Subcutaneous abdominal adipose tissue (tissue), 5 donors: ENCODE data around the gene RHO.

Source experiments
- H3K27ac ChIP-seq: one replicate; pipeline ENCODE4 v1.7.0; 2013; ENCODE audit warnings: low read depth, mild to moderate bottlenecking, inconsistent platforms, low read length, moderate library complexity
- H3K27me3 ChIP-seq, 5 donors: one replicate each; pipeline ENCODE4 v1.7.0; 2013; ENCODE audit warnings: low read length in 5 of 5, inconsistent platforms in 1 of 5; ENCODE audit not compliant: control insufficient read depth in 5 of 5, insufficient read depth in 4 of 5
- H3K36me3 ChIP-seq, 5 donors: one replicate each; pipeline ENCODE4 v1.7.0; 2013; ENCODE audit warnings: low read length in 5 of 5; ENCODE audit not compliant: control insufficient read depth in 5 of 5, insufficient read depth in 5 of 5
- H3K4me1 ChIP-seq, 5 donors: one replicate each; pipeline ENCODE4 v1.7.0; 2013; ENCODE audit warnings: low read length in 5 of 5, mild to moderate bottlenecking in 3 of 5, moderate library complexity in 1 of 5; ENCODE audit not compliant: control insufficient read depth in 5 of 5, insufficient read depth in 5 of 5
- H3K4me3 ChIP-seq, 5 donors: one replicate each; pipeline ENCODE4 v1.7.0; 2013; ENCODE audit warnings: low read length in 5 of 5, low read depth in 1 of 5
- H3K9ac ChIP-seq, 5 donors: one replicate each; pipeline ENCODE4 v1.7.0; 2013; ENCODE audit warnings: low read length in 5 of 5, mild to moderate bottlenecking in 4 of 5, moderate library complexity in 3 of 5
- H3K9me3 ChIP-seq, 5 donors: one replicate each; pipeline ENCODE4 v1.7.0; 2013; ENCODE audit warnings: low read length in 5 of 5; ENCODE audit not compliant: control insufficient read depth in 5 of 5
- donor health status: healthy.
- donor health status: healthy.
- donor health status: healthy.
- donor health status: healthy.
- donor health status: healthy.

RHO gene

GRCh38 chr3:129526121-129526900 lies 2.1 kb upstream of the RHO start:
- Histone ChIP-seq H3K27ac (no peak overlapping the region), H3K4me3 (no peak overlapping the region), H3K9me3 (no peaks in the 10 kb centered on the region), H3K4me1 (peaks cover 7 to 31% (median 17%) of the 10 kb centered on the region in 5 donors), H3K27me3 (no peaks in the 10 kb centered on the region), H3K36me3 (no peaks in the 10 kb centered on the region), H3K9ac (no peak overlapping the region)

- H3K9ac ChIP-seq = no peak overlapping the region
- no peak overlapping the region for H3K4me3 ChIP-seq
- no peaks in the 10 kb centered on the region for H3K36me3 ChIP-seq
- no peaks in the 10 kb centered on the region for H3K27me3 ChIP-seq
- no peak overlapping the region for H3K27ac ChIP-seq
- peaks cover 7 to 32% (median 17%) of the 10 kb centered on the region in 5 donors for H3K4me1 ChIP-seq
- no peaks in the 10 kb centered on the region for H3K9me3 ChIP-seq
These were observed 1.2 kb upstream of the RHO start for GRCh38 chr3:129527262-129527661.

- Histone ChIP-seq H3K27me3 (no peaks in the 10 kb centered on the region), H3K9me3 (no peaks in the 10 kb centered on the region), H3K27ac (no peak overlapping the region), H3K9ac (no peak overlapping the region), H3K4me1 (peaks cover 7 to 29% (median 17%) of the 10 kb centered on the region in 5 donors), H3K4me3 (peak overlapping the region in 1 of 5 donors; percentile 24), H3K36me3 (no peaks in the 10 kb centered on the region)
These were observed 1.2 kb downstream of the RHO start for GRCh38 chr3:129529436-129530210.

GRCh38 chr3:129530251-129530791 lies 1.9 kb downstream of the RHO start:
- no peaks in the 10 kb centered on the region for H3K36me3 ChIP-seq

GRCh38 chr3:129530821-129531220 lies 2.4 kb downstream of the RHO start:
- Histone ChIP-seq H3K9me3 (no peaks in the 10 kb centered on the region), H3K27ac (no peak overlapping the region), H3K36me3 (no peaks in the 10 kb centered on the region), H3K4me3 (no peak overlapping the region), H3K9ac (no peak overlapping the region), H3K4me1 (peaks cover 7 to 29% (median 20%) of the 10 kb centered on the region in 5 donors), H3K27me3 (no peaks in the 10 kb centered on the region)

More at GRCh38 chr3:129530251-129530791, 1.9 kb downstream of the RHO start:
- Histone ChIP-seq H3K27me3 (no peaks in the 10 kb centered on the region), H3K9ac (no peak overlapping the region), H3K27ac (no peak overlapping the region), H3K4me1 (peaks cover 7 to 29% (median 20%) of the 10 kb centered on the region in 5 donors), H3K4me3 (peak overlapping the region in 1 of 5 donors; percentile 24), H3K9me3 (no peaks in the 10 kb centered on the region)

GRCh38 chr3:129531699-129532098 lies 3.3 kb downstream of the RHO start:
- H3K36me3 ChIP-seq = no peaks in the 10 kb centered on the region
- H3K27ac ChIP-seq = no peak overlapping the region
- no peaks in the 10 kb centered on the region for H3K9me3 ChIP-seq
- no peak overlapping the region for H3K4me3 ChIP-seq
- no peak overlapping the region for H3K9ac ChIP-seq
- H3K4me1 ChIP-seq = peaks cover 7 to 26% (median 20%) of the 10 kb centered on the region in 5 donors
- no peaks in the 10 kb centered on the region for H3K27me3 ChIP-seq

- H3K9ac ChIP-seq = no peak overlapping the region
- H3K4me3 ChIP-seq = no peak overlapping the region
- H3K4me1 ChIP-seq = peaks cover 7 to 23% (median 20%) of the 10 kb centered on the region in 5 donors
These were observed 3.8 kb downstream of the RHO start for GRCh38 chr3:129532261-129532660.

GRCh38 chr3:129533406-129533805 lies 5.0 kb downstream of the RHO start:
- H3K4me3 ChIP-seq = no peak overlapping the region
- H3K27ac ChIP-seq = no peak overlapping the region
- no peaks in the 10 kb centered on the region for H3K9me3 ChIP-seq
- no peaks in the 10 kb centered on the region for H3K36me3 ChIP-seq
- no peaks in the 10 kb centered on the region for H3K27me3 ChIP-seq
- H3K9ac ChIP-seq = no peak overlapping the region
- peaks cover 7 to 25% (median 20%) of the 10 kb centered on the region in 5 donors for H3K4me1 ChIP-seq

More at GRCh38 chr3:129532261-129532660, 3.8 kb downstream of the RHO start:
- H3K36me3 ChIP-seq = no peaks in the 10 kb centered on the region
- no peaks in the 10 kb centered on the region for H3K27me3 ChIP-seq
- no peak overlapping the region for H3K27ac ChIP-seq
- H3K9me3 ChIP-seq = no peaks in the 10 kb centered on the region

GRCh38 chr3:129534428-129535027 lies 6.1 kb downstream of the RHO start:
- Histone ChIP-seq H3K27ac (no peak overlapping the region), H3K9me3 (no peaks in the 10 kb centered on the region), H3K4me3 (no peak overlapping the region), H3K4me1 (peaks cover 10 to 29% (median 25%) of the 10 kb centered on the region in 5 donors), H3K27me3 (no peaks in the 10 kb centered on the region), H3K9ac (no peak overlapping the region), H3K36me3 (no peaks in the 10 kb centered on the region)
